Chondrocyte (in vitro differentiated cells): ENCODE results near the gene TNFRSF12A. TPM values are rescaled to one million over a fixed set of nuclear protein-coding genes. Genes with fewer than 3 reads are reported as not detected.

Experiments
- DNase-seq: peaks from one replicate; pipeline ENCODE4 v3.0.0; 2021; ENCODE audit warnings: mixed read lengths, low spot score
- H3K27ac Mint-ChIP-seq: one replicate; pipeline ENCODE4 v1.8.0; 2021; ENCODE audit warnings: mild to moderate bottlenecking, moderate library complexity, mixed read lengths; ENCODE audit not compliant: unreplicated experiment
- H3K27me3 Mint-ChIP-seq: 2 replicates; pipeline ENCODE4 v1.8.0; 2021; ENCODE audit warnings: low read depth, mixed read lengths
- H3K36me3 Mint-ChIP-seq: 2 replicates; pipeline ENCODE4 v1.8.0; 2021; ENCODE audit warnings: low read depth, mixed read lengths
- H3K4me1 Mint-ChIP-seq: 2 replicates; pipeline ENCODE4 v1.8.0; 2021; ENCODE audit warnings: low read depth, mild to moderate bottlenecking, mixed read lengths
- H3K4me3 Mint-ChIP-seq: one replicate; pipeline ENCODE4 v1.8.0; 2021; ENCODE audit warnings: mild to moderate bottlenecking, moderate library complexity, mixed read lengths; ENCODE audit not compliant: unreplicated experiment
- H3K9me3 Mint-ChIP-seq: 2 replicates; pipeline ENCODE4 v1.8.0; 2021; ENCODE audit warnings: low read depth, mixed read lengths
- CTCF ChIP-seq: fragments of 200-600 bp; sonication (generic); IDR thresholded peaks from 2 replicates; pipeline ENCODE4 v1.5.0; 2021; ENCODE audit warnings: antibody characterized with exemption, mild to moderate bottlenecking, moderate library complexity
- total RNA-seq: library from RNA; stranded (reverse); gene quantifications from 3 replicates; pipeline ENCODE4 v1.2.1, GENCODE V29; 2021

The TNFRSF12A gene
- total RNA-seq, 1 donor from 2014 or later, result 165 TPM

- H3K27me3 Mint-ChIP-seq, result no peaks in the 10 kb centered on the region
- H3K27ac Mint-ChIP-seq, result peak overlapping the region; percentile 99
- TF ChIP-seq CTCF, result peak; percentile 70
- DNase-seq, result peak; percentile 97
- peaks cover 29% of the 10 kb centered on the region for H3K4me1 Mint-ChIP-seq
- peak overlapping the region; percentile 91 for H3K4me3 Mint-ChIP-seq
- peaks cover 15% of the 10 kb centered on the region for H3K36me3 Mint-ChIP-seq
- no peaks in the 10 kb centered on the region for H3K9me3 Mint-ChIP-seq
Measured at GRCh38 chr16:3021449-3022207, 1.5 kb downstream of the TNFRSF12A start.

GRCh38 chr16:3022208-3022683 lies 2.1 kb downstream of the TNFRSF12A start:
- no peak for TF ChIP-seq CTCF
- H3K27me3 Mint-ChIP-seq, result no peaks in the 10 kb centered on the region
- H3K4me1 Mint-ChIP-seq, result peaks cover 29% of the 10 kb centered on the region
- peak overlapping the region; percentile 99 for H3K27ac Mint-ChIP-seq
- H3K9me3 Mint-ChIP-seq, result no peaks in the 10 kb centered on the region
- peak overlapping the region; percentile 91 for H3K4me3 Mint-ChIP-seq
- peak; percentile 96 for DNase-seq
- peaks cover 18% of the 10 kb centered on the region for H3K36me3 Mint-ChIP-seq

GRCh38 chr16:3022684-3023414 lies 2.7 kb downstream of the TNFRSF12A start:
- Mint-ChIP-seq H3K36me3 (peaks cover 18% of the 10 kb centered on the region), H3K9me3 (no peaks in the 10 kb centered on the region), H3K4me1 (peaks cover 29% of the 10 kb centered on the region), H3K27me3 (no peaks in the 10 kb centered on the region), H3K4me3 (peak overlapping the region; percentile 91), H3K27ac (peak overlapping the region; percentile 99)
- TF ChIP-seq CTCF, result no peak
- DNase-seq, result no peak

GRCh38 chr16:3023415-3023668 lies 3.2 kb downstream of the TNFRSF12A start:
- Mint-ChIP-seq H3K27ac (peak overlapping the region; percentile 99), H3K36me3 (peaks cover 18% of the 10 kb centered on the region), H3K4me3 (peak overlapping the region; percentile 91), H3K9me3 (no peaks in the 10 kb centered on the region), H3K27me3 (no peaks in the 10 kb centered on the region), H3K4me1 (peaks cover 29% of the 10 kb centered on the region)
- TF ChIP-seq CTCF, result no peak
- peak; percentile 80 for DNase-seq

- Mint-ChIP-seq H3K4me3 (peak within 1 kb of the TSS; percentile 91), H3K27ac (peak within 1 kb of the TSS; percentile 99), H3K9me3 (no peaks in the 10 kb centered on the region), H3K4me1 (peaks cover 29% of the 10 kb centered on the region), H3K36me3 (peaks cover 18% of the 10 kb centered on the region), H3K27me3 (no peaks in the 10 kb centered on the region)
- peak; percentile 99 for DNase-seq
- TF ChIP-seq CTCF, result no peak
Measured at GRCh38 chr16:3023669-3024478, 3.7 kb downstream of the TNFRSF12A start, which contains the start of the genes HCFC1R1 and THOC6. TSS of gene HCFC1R1 (minus strand) at chr16:3023942. CDS start at chr16:3023941, 1 bp downstream. TSS of gene THOC6 (plus strand) at chr16:3024035. CDS start at chr16:3024327, 292 bp downstream.
